K562 (cell line): ENCODE results near the gene GPS2. TPM values are rescaled to one million over a fixed set of nuclear protein-coding genes. Genes with fewer than 3 reads are reported as not detected.

Experiments used
- E2F6 ChIP-seq, 2 experiments: IDR thresholded peaks; 2 replicates each; pipeline ENCODE4 v1.6.1; 2011; ENCODE audit warnings: borderline replicate concordance in 1 of 2, control low read depth in 1 of 2, low read depth in 1 of 2, low read length in 1 of 2, mild to moderate bottlenecking in 1 of 2, mixed read lengths in 1 of 2, moderate library complexity in 1 of 2; ENCODE audit not compliant: insufficient read depth in 1 of 2, insufficient read length in 1 of 2, poor library complexity in 1 of 2, severe bottlenecking in 1 of 2; ENCODE audit errors: extremely low read depth in 1 of 2
- NR1H2 ChIP-seq: sonication (generic); formaldehyde crosslinking; IDR thresholded peaks from 2 replicates; pipeline ENCODE4 v1.4.0; 2020; ENCODE audit warnings: mild to moderate bottlenecking, missing genetic modification reagents
- TAF1 ChIP-seq: IDR thresholded peaks from 2 replicates; pipeline ENCODE4 v1.6.1; 2011; ENCODE audit warnings: mild to moderate bottlenecking, low read length, moderate library complexity; ENCODE audit not compliant: insufficient read depth, control insufficient read depth, severe bottlenecking; ENCODE audit errors: extremely low read depth
- TBP ChIP-seq: optimal IDR thresholded peaks from 2 replicates; pipeline ENCODE3; 2011; ENCODE audit warnings: low read depth, low read length, improper control_type of control experiment
- polyA plus RNA-seq, 8 experiments: library from polyadenylated mRNA; depleted of rRNA in 4 of 8; stranded (reverse) in 5 of 8; unstranded in 3 of 8; fragments of >200 nt; fragmentation: Nextera tagmentation in 2 of 8; fragmentation: Illumina TruSeq in 1 of 8; extraction: Ambion mirVana in 2 of 8; extraction: Trizol in 1 of 8; gene quantifications; 2 replicates each; pipeline versions ENCODE4 v1.2.1 to v1.2.3, GENCODE V29; 2011 to 2014; ENCODE audit warnings: inconsistent platforms in 1 of 8, missing spikeins in 1 of 8
- total RNA-seq, 7 experiments: library from RNA; depleted of rRNA in 6 of 7; stranded (reverse); fragments of >200 nt in 6 of 7; fragmentation: Illumina TruSeq in 2 of 7; extraction: Trizol in 2 of 7; gene quantifications; 2 replicates each; pipeline versions ENCODE4 v1.2.1 to v1.2.3, GENCODE V29; 2011 to 2021; ENCODE audit warnings: low replicate concordance in 1 of 7
- TF ChIP-seq, protein P1 (sequence below): fragments of 450-650 bp; IDR thresholded peaks from 2 replicates; pipeline ENCODE4 v1.6.1; 2016; ENCODE audit warnings: mild to moderate bottlenecking, moderate library complexity
- TF ChIP-seq, protein P2 (sequence below): fragments of 450-650 bp; formaldehyde crosslinking; IDR thresholded peaks from 2 replicates; pipeline ENCODE4 v1.4.0; 2022; ENCODE audit warnings: missing genetic modification characterization
- TF ChIP-seq, protein P3 (sequence below): fragments of 250-450 bp; sonication (Bioruptor Pico); IDR thresholded peaks from 2 replicates; pipeline ENCODE4 v1.5.0; 2020; ENCODE audit warnings: mild to moderate bottlenecking

GPS2 gene
- total and polyA plus RNA-seq, 9 of the 15 experiments (the other 6 are each of a cell fraction or from before 2014, with no cell fraction given), result 18.3 to 75.7 (median 37.0) TPM

- TF ChIP-seq, protein P1, sequence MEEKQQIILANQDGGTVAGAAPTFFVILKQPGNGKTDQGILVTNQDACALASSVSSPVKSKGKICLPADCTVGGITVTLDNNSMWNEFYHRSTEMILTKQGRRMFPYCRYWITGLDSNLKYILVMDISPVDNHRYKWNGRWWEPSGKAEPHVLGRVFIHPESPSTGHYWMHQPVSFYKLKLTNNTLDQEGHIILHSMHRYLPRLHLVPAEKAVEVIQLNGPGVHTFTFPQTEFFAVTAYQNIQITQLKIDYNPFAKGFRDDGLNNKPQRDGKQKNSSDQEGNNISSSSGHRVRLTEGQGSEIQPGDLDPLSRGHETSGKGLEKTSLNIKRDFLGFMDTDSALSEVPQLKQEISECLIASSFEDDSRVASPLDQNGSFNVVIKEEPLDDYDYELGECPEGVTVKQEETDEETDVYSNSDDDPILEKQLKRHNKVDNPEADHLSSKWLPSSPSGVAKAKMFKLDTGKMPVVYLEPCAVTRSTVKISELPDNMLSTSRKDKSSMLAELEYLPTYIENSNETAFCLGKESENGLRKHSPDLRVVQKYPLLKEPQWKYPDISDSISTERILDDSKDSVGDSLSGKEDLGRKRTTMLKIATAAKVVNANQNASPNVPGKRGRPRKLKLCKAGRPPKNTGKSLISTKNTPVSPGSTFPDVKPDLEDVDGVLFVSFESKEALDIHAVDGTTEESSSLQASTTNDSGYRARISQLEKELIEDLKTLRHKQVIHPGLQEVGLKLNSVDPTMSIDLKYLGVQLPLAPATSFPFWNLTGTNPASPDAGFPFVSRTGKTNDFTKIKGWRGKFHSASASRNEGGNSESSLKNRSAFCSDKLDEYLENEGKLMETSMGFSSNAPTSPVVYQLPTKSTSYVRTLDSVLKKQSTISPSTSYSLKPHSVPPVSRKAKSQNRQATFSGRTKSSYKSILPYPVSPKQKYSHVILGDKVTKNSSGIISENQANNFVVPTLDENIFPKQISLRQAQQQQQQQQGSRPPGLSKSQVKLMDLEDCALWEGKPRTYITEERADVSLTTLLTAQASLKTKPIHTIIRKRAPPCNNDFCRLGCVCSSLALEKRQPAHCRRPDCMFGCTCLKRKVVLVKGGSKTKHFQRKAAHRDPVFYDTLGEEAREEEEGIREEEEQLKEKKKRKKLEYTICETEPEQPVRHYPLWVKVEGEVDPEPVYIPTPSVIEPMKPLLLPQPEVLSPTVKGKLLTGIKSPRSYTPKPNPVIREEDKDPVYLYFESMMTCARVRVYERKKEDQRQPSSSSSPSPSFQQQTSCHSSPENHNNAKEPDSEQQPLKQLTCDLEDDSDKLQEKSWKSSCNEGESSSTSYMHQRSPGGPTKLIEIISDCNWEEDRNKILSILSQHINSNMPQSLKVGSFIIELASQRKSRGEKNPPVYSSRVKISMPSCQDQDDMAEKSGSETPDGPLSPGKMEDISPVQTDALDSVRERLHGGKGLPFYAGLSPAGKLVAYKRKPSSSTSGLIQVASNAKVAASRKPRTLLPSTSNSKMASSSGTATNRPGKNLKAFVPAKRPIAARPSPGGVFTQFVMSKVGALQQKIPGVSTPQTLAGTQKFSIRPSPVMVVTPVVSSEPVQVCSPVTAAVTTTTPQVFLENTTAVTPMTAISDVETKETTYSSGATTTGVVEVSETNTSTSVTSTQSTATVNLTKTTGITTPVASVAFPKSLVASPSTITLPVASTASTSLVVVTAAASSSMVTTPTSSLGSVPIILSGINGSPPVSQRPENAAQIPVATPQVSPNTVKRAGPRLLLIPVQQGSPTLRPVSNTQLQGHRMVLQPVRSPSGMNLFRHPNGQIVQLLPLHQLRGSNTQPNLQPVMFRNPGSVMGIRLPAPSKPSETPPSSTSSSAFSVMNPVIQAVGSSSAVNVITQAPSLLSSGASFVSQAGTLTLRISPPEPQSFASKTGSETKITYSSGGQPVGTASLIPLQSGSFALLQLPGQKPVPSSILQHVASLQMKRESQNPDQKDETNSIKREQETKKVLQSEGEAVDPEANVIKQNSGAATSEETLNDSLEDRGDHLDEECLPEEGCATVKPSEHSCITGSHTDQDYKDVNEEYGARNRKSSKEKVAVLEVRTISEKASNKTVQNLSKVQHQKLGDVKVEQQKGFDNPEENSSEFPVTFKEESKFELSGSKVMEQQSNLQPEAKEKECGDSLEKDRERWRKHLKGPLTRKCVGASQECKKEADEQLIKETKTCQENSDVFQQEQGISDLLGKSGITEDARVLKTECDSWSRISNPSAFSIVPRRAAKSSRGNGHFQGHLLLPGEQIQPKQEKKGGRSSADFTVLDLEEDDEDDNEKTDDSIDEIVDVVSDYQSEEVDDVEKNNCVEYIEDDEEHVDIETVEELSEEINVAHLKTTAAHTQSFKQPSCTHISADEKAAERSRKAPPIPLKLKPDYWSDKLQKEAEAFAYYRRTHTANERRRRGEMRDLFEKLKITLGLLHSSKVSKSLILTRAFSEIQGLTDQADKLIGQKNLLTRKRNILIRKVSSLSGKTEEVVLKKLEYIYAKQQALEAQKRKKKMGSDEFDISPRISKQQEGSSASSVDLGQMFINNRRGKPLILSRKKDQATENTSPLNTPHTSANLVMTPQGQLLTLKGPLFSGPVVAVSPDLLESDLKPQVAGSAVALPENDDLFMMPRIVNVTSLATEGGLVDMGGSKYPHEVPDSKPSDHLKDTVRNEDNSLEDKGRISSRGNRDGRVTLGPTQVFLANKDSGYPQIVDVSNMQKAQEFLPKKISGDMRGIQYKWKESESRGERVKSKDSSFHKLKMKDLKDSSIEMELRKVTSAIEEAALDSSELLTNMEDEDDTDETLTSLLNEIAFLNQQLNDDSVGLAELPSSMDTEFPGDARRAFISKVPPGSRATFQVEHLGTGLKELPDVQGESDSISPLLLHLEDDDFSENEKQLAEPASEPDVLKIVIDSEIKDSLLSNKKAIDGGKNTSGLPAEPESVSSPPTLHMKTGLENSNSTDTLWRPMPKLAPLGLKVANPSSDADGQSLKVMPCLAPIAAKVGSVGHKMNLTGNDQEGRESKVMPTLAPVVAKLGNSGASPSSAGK, result no peak
- TF ChIP-seq, protein P2, sequence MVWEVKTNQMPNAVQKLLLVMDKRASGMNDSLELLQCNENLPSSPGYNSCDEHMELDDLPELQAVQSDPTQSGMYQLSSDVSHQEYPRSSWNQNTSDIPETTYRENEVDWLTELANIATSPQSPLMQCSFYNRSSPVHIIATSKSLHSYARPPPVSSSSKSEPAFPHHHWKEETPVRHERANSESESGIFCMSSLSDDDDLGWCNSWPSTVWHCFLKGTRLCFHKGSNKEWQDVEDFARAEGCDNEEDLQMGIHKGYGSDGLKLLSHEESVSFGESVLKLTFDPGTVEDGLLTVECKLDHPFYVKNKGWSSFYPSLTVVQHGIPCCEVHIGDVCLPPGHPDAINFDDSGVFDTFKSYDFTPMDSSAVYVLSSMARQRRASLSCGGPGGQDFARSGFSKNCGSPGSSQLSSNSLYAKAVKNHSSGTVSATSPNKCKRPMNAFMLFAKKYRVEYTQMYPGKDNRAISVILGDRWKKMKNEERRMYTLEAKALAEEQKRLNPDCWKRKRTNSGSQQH (CRISPR knock-in tag), result no peak
- TF ChIP-seq NR1H2 (no peak), TAF1 (peak; percentile 43), E2F6 (IDR thresholded peaks at IDR 0.05; ENCODE audit: borderline replicate concordance in 1 of 2, extremely low read depth in 1 of 2, insufficient read depth in 1 of 2, insufficient read length in 1 of 2, low read depth in 1 of 2, low read length in 1 of 2, poor library complexity in 1 of 2, severe bottlenecking in 1 of 2) (peak in 1 of 2 experiments; percentile 31), TBP (peak; percentile 14)
- TF ChIP-seq, protein P3, sequence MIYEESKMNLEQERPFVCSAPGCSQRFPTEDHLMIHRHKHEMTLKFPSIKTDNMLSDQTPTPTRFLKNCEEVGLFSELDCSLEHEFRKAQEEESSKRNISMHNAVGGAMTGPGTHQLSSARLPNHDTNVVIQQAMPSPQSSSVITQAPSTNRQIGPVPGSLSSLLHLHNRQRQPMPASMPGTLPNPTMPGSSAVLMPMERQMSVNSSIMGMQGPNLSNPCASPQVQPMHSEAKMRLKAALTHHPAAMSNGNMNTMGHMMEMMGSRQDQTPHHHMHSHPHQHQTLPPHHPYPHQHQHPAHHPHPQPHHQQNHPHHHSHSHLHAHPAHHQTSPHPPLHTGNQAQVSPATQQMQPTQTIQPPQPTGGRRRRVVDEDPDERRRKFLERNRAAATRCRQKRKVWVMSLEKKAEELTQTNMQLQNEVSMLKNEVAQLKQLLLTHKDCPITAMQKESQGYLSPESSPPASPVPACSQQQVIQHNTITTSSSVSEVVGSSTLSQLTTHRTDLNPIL (CRISPR knock-in tag), result no peak
Observed at GRCh38 chr17:7351665-7352502, 36.7 kb upstream of the GPS2 start, which contains the start of gene KCTD11 (continued).
